Endothelial cell (in vitro differentiated cells): ENCODE measurements around the gene PTPRN2. TPM values are rescaled to one million over a fixed set of nuclear protein-coding genes. Genes with fewer than 3 reads are reported as not detected.
A peak's percentile ranks its signal among the peaks of the same experiment; 100 is the strongest.

ENCODE experiments used
- DNase-seq: peaks from one replicate; pipeline ENCODE4 v3.0.0; 2021; ENCODE audit warnings: low spot score
- H3K27ac Mint-ChIP-seq: one replicate; pipeline ENCODE4 v1.8.0; 2021; ENCODE audit warnings: mixed read lengths, inconsistent platforms; ENCODE audit not compliant: unreplicated experiment
- H3K27me3 Mint-ChIP-seq: one replicate; pipeline ENCODE4 v1.8.0; 2021; ENCODE audit warnings: mild to moderate bottlenecking, moderate library complexity, mixed read lengths, inconsistent platforms; ENCODE audit not compliant: unreplicated experiment
- H3K36me3 Mint-ChIP-seq: one replicate; pipeline ENCODE4 v1.8.0; 2021; ENCODE audit warnings: mild to moderate bottlenecking, low read depth, mixed read lengths, inconsistent platforms; ENCODE audit not compliant: unreplicated experiment
- H3K4me1 Mint-ChIP-seq: one replicate; pipeline ENCODE4 v1.8.0; 2021; ENCODE audit warnings: mild to moderate bottlenecking, mixed read lengths, inconsistent platforms; ENCODE audit not compliant: unreplicated experiment
- H3K4me3 Mint-ChIP-seq: one replicate; pipeline ENCODE4 v1.8.0; 2021; ENCODE audit warnings: mild to moderate bottlenecking, mixed read lengths, inconsistent platforms; ENCODE audit not compliant: unreplicated experiment
- H3K9me3 Mint-ChIP-seq: one replicate; pipeline ENCODE4 v1.8.0; 2021; ENCODE audit warnings: mixed read lengths, inconsistent platforms; ENCODE audit not compliant: unreplicated experiment
- total RNA-seq: library from RNA; stranded (reverse); fragmentation: NEBNext Ultra II Directional; extraction: Animal tissue kit (Norgen Biotek cat#: 25700); gene quantifications from one replicate; pipeline ENCODE4 v1.2.1, GENCODE V29; 2021; ENCODE audit not compliant: unreplicated experiment
- TF ChIP-seq, protein P1 (sequence below): fragments of 200-600 bp; sonication (generic); IDR thresholded peaks from one replicate; pipeline ENCODE4 v1.5.0; 2021; ENCODE audit warnings: antibody characterized with exemption; ENCODE audit not compliant: unreplicated experiment

Gene PTPRN2
- total RNA-seq, 1 donor from 2014 or later: 0.18 TPM

DNA sequence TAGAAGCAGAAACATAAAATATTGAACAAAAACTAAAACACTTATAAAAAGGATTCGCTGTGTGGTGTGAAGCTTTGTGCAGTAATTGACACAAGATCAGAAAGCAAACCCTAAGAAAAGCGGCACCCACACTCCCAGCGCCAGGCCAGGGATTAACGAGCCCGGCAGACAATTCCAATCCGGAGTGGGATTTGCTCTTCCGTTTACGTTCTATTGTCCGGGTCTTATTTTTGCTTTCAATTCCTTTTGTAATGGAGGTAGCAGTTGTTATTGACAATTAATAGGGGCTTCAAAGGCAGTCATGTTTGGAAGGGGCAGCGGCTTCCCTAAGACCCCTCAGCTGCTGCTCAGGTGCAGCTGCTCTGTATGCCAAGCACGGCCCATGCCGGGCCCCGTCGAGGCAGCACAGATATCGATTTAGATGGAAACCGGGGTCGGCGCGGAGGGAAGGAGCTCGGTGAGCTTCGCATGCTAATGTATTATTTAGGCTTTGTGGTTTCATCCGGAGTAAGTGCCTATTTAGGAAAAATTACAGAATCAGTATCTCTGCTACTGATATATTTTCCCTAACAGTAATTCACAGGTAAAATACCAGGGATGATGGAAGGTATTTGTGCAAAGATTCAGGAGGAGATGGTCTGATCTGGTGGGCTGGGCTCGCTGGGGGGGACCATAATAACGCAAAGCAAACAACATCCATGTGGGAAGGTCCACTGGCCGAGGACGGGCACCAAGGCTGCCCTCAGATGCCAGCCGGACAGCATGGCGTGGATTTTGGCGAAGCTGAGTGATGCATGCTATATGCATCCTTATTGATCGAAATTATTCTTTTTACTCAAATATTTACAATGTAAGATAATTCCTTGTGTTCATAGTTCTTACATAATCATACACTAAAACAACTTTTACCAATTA lies 561.7 kb downstream of the PTPRN2 start:
- no peak overlapping the region for H3K27ac Mint-ChIP-seq
- no peaks in the 10 kb centered on the region for H3K4me1 Mint-ChIP-seq
- peaks cover 34% of the 10 kb centered on the region for H3K36me3 Mint-ChIP-seq
- no peak overlapping the region for H3K4me3 Mint-ChIP-seq
- peaks cover 53% of the 10 kb centered on the region for H3K9me3 Mint-ChIP-seq
- TF ChIP-seq, protein P1, sequence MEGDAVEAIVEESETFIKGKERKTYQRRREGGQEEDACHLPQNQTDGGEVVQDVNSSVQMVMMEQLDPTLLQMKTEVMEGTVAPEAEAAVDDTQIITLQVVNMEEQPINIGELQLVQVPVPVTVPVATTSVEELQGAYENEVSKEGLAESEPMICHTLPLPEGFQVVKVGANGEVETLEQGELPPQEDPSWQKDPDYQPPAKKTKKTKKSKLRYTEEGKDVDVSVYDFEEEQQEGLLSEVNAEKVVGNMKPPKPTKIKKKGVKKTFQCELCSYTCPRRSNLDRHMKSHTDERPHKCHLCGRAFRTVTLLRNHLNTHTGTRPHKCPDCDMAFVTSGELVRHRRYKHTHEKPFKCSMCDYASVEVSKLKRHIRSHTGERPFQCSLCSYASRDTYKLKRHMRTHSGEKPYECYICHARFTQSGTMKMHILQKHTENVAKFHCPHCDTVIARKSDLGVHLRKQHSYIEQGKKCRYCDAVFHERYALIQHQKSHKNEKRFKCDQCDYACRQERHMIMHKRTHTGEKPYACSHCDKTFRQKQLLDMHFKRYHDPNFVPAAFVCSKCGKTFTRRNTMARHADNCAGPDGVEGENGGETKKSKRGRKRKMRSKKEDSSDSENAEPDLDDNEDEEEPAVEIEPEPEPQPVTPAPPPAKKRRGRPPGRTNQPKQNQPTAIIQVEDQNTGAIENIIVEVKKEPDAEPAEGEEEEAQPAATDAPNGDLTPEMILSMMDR: no peak
- no peak for DNase-seq
- H3K27me3 Mint-ChIP-seq: peaks cover 10% of the 10 kb centered on the region

DNA sequence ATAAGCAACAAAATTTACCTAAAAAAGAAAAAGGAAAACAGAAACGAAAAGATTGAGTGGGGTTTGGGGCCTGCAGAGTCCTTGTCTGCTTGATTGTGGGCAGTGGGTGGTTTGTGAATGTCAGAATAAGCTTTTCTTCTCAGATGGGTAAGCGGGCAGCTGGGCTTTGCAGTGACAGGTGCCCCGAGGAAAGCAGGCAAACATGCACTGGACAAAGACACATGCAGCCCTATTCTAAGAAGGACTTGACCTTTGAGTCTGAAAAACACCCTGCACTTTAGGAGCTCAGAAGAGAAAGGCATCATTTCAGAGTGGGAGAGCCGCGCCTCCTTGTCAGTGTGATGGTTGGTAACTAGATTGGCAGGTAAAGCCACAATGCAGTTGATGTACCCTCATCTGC lies 562.7 kb downstream of the PTPRN2 start:
- Mint-ChIP-seq H3K27ac (no peak overlapping the region), H3K9me3 (peaks cover 57% of the 10 kb centered on the region)
- DNase-seq: no peak

DNA sequence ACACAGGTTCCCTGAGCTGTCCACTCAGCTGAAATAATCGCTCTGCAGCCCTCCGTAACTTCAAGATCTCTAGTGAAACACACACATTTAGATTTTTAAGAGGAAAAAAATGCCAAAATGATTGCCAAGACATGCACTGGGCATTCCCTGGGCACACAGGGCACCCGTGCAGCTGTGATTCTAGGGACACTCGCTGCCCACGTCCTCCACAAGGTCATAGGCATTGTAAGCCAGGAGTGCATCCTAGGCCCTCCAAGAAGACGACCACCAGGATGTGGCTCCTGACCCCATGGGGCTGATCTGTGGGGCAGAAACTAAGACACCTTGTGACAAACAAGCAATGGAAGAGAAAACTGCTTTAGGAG lies 563.3 kb downstream of the PTPRN2 start:
- no peak for DNase-seq
- no peak overlapping the region for H3K4me3 Mint-ChIP-seq
- H3K27ac Mint-ChIP-seq: peak overlapping the region; percentile 14
- H3K4me1 Mint-ChIP-seq: no peaks in the 10 kb centered on the region
- H3K27me3 Mint-ChIP-seq: peaks cover 8% of the 10 kb centered on the region
- H3K9me3 Mint-ChIP-seq: peaks cover 53% of the 10 kb centered on the region
- peaks cover 27% of the 10 kb centered on the region for H3K36me3 Mint-ChIP-seq
- TF ChIP-seq, protein P1: no peak

More for the DNA sequence above, 562.7 kb downstream of the PTPRN2 start:
- TF ChIP-seq, protein P1: no peak
- Mint-ChIP-seq H3K4me1 (no peaks in the 10 kb centered on the region), H3K36me3 (peaks cover 32% of the 10 kb centered on the region), H3K27me3 (peaks cover 10% of the 10 kb centered on the region), H3K4me3 (no peak overlapping the region)

DNA sequence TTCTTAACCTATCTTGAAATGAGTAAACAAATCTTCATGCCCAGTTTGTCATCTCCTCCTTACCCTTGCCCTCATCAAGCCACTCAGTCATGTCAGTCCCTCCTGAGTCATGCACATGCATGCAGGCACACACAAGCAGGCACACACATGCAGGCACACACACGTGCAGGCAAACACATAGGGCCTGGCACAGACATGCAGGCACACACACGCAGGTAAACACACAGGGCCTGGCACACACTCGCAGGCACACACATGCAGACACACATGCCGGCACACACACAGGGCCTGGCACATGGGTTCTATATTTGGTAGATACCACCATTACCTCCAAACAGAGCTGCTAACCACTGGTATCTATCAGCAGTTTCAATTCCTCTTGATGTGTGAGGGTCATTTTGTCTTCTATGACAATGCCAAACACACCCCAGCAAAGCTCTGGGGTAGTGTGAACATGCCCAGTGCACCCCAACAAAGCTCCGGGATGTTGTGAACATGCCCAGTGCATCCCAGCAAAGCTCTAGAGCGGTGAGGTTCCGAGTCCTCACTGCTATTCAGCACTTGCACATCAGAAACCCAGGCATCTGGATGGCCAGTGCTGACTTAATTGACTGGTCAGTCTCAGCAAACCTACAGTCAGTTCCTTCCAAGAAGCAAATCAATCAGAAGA lies 563.8 kb downstream of the PTPRN2 start:
- TF ChIP-seq, protein P1: no peak
- no peak for DNase-seq
- H3K27me3 Mint-ChIP-seq: peaks cover 6% of the 10 kb centered on the region
- H3K4me1 Mint-ChIP-seq: no peaks in the 10 kb centered on the region
- H3K9me3 Mint-ChIP-seq: peaks cover 53% of the 10 kb centered on the region
- no peak overlapping the region for H3K4me3 Mint-ChIP-seq
- H3K27ac Mint-ChIP-seq: no peak overlapping the region
- peaks cover 25% of the 10 kb centered on the region for H3K36me3 Mint-ChIP-seq

DNA sequence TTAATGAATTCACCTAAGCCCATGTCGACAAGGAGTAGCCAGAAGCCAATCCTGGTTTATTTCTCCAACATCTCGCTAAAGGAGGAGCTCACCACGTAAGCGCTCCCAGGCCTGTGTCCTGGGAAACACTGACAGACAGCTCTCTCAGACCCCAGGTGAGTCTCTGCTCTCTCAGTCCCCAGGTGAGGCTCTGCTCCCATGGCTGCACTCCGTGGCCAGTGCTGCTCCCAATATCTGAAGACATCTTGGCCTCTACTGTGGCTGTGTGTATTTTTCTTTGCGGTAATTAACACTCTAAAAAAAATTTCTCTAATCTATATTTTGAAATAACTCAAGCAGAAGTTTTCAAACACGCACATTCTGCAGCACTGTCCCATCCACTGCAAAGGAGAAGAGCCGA lies 564.5 kb downstream of the PTPRN2 start:
- no peak for DNase-seq
- Mint-ChIP-seq H3K27ac (no peak overlapping the region), H3K9me3 (peaks cover 54% of the 10 kb centered on the region), H3K36me3 (peaks cover 24% of the 10 kb centered on the region), H3K4me3 (no peak overlapping the region), H3K27me3 (peaks cover 6% of the 10 kb centered on the region), H3K4me1 (no peaks in the 10 kb centered on the region)
- TF ChIP-seq, protein P1: no peak
